CD8-positive, alpha-beta memory T cell (primary cell): Measurements from ENCODE around the gene NFATC2. TPM values are rescaled to one million over a fixed set of nuclear protein-coding genes. Genes with fewer than 3 reads are reported as not detected.

Experiments
- CTCF ChIA-PET: fragments of 350-600 bp; sonication (Branson Sonifier 250); formaldehyde crosslinking; loops from one replicate; lab custom pipeline; 2021; ENCODE audit warnings: antibody characterized with exemption; lab: Charles Lee
- POLR2A ChIA-PET: fragments of 350-600 bp; sonication (Branson Sonifier 250); formaldehyde crosslinking; loops from one replicate; lab custom pipeline; 2021; ENCODE audit warnings: antibody characterized with exemption; lab: Charles Lee
- DNase-seq, 5 donors: peaks; one replicate each; pipeline versions ENCODE4 v3.0.0 to v3.0.0-alpha.2; 2020 to 2022; ENCODE audit warnings: mixed read lengths in 1 of 5
- H3K27ac ChIP-seq: one replicate; pipeline ENCODE4 v1.7.0; 2013; ENCODE audit warnings: low read depth, mild to moderate bottlenecking, low read length, moderate library complexity
- H3K27me3 ChIP-seq: 2 replicates; pipeline ENCODE4 v1.7.0; 2013; ENCODE audit warnings: low read length, mild to moderate bottlenecking; ENCODE audit not compliant: insufficient read depth, poor library complexity, severe bottlenecking
- H3K36me3 ChIP-seq: 2 replicates; pipeline ENCODE4 v1.7.0; 2013; ENCODE audit warnings: mild to moderate bottlenecking, low read length, moderate library complexity; ENCODE audit not compliant: insufficient read depth
- H3K4me1 ChIP-seq: 2 replicates; pipeline ENCODE4 v1.7.0; 2013; ENCODE audit warnings: mild to moderate bottlenecking, low read length, moderate library complexity; ENCODE audit not compliant: insufficient read depth
- H3K4me3 ChIP-seq: 2 replicates; pipeline ENCODE4 v1.7.0; 2013; ENCODE audit warnings: mild to moderate bottlenecking, low read length
- H3K9me3 ChIP-seq: 2 replicates; pipeline ENCODE4 v1.7.0; 2013; ENCODE audit warnings: mild to moderate bottlenecking, low read length
- H3K27ac Mint-ChIP-seq, 8 donors: one replicate each; pipeline ENCODE4 v1.8.0; 2020 to 2021; ENCODE audit warnings: mixed read lengths in 8 of 8, mild to moderate bottlenecking in 6 of 8, inconsistent platforms in 3 of 8, moderate library complexity in 3 of 8
- H3K27me3 Mint-ChIP-seq, 2 donors: one replicate each; pipeline ENCODE4 v1.8.0; 2020 to 2021; ENCODE audit warnings: mixed read lengths in 2 of 2, mild to moderate bottlenecking in 1 of 2, moderate library complexity in 1 of 2
- H3K36me3 Mint-ChIP-seq, 3 donors: one replicate each; pipeline ENCODE4 v1.8.0; 2020 to 2021; ENCODE audit warnings: mixed read lengths in 3 of 3, inconsistent platforms in 1 of 3, mild to moderate bottlenecking in 1 of 3
- H3K4me1 Mint-ChIP-seq, 3 donors: one replicate each; pipeline ENCODE4 v1.8.0; 2020 to 2021; ENCODE audit warnings: mixed read lengths in 3 of 3, inconsistent platforms in 1 of 3, mild to moderate bottlenecking in 1 of 3
- H3K4me3 Mint-ChIP-seq, 7 donors: one replicate each; pipeline ENCODE4 v1.8.0; 2020 to 2021; ENCODE audit warnings: mixed read lengths in 7 of 7, mild to moderate bottlenecking in 6 of 7, moderate library complexity in 4 of 7, inconsistent platforms in 2 of 7
- H3K9me3 Mint-ChIP-seq, 5 donors: one replicate each; pipeline ENCODE4 v1.8.0; 2020 to 2022; ENCODE audit warnings: mixed read lengths in 5 of 5, mild to moderate bottlenecking in 3 of 5, moderate library complexity in 2 of 5, inconsistent platforms in 1 of 5
- polyA plus RNA-seq: library from polyadenylated mRNA; unstranded; fragments of 300-500 nt; fragmentation: Illumina TruSeq; gene quantifications from one replicate; pipeline ENCODE4 v1.2.3, GENCODE V29; 2021
- total RNA-seq, 2 experiments: library from RNA; stranded (reverse); gene quantifications; one replicate each; pipeline ENCODE4 v1.2.3, GENCODE V29; 2021

NFATC2 gene
- total and polyA plus RNA-seq, 3 experiments from 2014 or later = 52.1 to 64.4 (median 63.0) TPM

DNA sequence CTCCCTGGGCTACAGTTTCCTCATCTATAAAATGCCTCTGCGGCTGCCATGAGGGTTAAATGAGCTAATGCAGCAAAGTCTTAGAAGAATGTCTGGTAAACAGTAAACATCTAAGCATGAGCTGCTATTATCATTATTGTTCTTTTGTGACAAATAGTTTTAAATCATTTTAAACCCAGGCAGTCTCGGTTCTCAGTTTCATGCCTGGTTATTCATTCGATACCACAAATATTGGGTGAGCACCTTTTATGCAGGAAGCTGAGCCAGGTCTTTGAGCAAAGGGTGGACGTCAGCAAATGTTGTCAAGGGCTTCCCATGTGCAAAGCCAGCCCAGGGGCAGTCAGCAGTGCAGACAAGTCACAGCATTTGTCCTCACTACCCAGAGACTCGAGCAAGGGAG is 128.7 kb downstream of the NFATC2 start:
- Mint-ChIP-seq H3K36me3 (peaks cover 9 to 50% (median 11%) of the 10 kb centered on the region in 3 donors), H3K4me3 (peak overlapping the region in 6 of 7 donors; percentile 52 to 75 (median 69)), H3K27ac (peak overlapping the region; percentile 87 to 100 (median 97)), H3K9me3 (no peaks in the 10 kb centered on the region), H3K4me1 (peaks cover 81 to 98% (median 92%) of the 10 kb centered on the region in 3 donors), H3K27me3 (no peaks in the 10 kb centered on the region)
- CTCF ChIA-PET = interaction anchor here (0.7 to 1.1 kb wide), 3 partner anchors 10 to 13 kb away, joined by 3 to 6 read pairs (median 4); no protein-coding TSS in a partner anchor
- peaks cover 90% of the 10 kb centered on the region for H3K4me1 ChIP-seq
- DNase-seq = peak in 1 of 5 donors; percentile 71
- no peaks in the 10 kb centered on the region for H3K9me3 ChIP-seq
- peaks cover 14% of the 10 kb centered on the region for H3K36me3 ChIP-seq
- no peak overlapping the region for H3K27ac ChIP-seq
- POLR2A ChIA-PET = interaction anchor here (1.4 to 3.0 kb wide), 4 partner anchors 9 to 28 kb away, joined by 5 to 17 read pairs (median 8); no protein-coding TSS in a partner anchor
- no peaks in the 10 kb centered on the region for H3K27me3 ChIP-seq
- no peak overlapping the region for H3K4me3 ChIP-seq

DNA sequence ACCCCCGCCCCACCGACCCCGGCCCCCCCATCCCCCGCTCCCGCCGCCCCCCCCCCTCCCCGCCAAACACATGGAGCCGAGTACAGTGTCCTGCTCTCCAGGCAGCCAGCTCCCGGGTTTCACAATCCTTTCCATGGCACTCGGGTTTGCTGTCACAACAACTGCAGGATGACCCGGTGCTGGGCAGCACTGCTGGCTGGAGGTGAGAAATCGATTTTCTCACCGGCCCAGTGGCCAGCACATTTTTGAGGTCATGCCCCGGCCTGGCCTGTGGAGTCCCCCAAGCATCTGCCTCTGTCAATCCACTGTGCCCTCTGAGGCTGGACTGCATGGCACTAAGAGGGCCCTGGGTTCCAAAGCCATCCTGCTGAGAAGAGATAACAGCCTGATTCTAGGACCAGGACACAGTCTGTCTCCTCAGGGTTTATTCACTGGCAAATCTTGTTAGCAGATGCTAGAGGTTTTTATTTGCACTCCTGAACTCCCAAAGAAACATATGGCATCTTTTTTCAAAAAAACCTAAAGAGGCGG is 129.5 kb downstream of the NFATC2 start:
- POLR2A ChIA-PET = interaction anchor here (2.1 to 3.0 kb wide), 2 partner anchors 9 to 10 kb away, joined by 9 to 17 read pairs; no protein-coding TSS in a partner anchor
- peaks cover 81 to 97% (median 91%) of the 10 kb centered on the region in 3 donors for H3K4me1 Mint-ChIP-seq
- no peak for DNase-seq

DNA sequence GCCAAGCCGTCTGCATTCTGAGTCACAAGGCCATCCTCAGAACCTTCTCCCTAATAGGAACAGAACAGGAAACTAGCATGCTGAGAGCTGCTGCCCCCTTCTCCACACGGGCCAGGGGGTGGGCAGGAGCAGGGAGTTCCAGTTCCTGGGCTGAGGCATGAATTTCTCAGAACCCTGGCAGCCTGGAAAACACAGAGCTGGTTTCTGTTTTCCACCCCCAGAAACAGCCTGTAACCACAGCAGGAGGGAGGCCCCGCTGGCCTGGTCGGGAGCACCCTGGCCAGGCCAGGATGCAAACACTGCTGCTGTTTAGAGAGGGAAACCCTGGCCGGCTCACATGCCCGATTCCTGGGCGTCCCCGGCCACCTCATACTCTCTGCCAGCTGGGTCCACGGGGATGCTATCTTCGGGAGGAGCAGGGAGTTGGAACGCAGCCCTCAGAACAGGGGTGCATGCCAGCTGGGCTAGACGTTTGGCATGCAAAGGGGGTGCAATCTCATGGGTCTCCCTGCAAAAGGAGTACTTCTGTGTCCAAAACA is 130.1 kb downstream of the NFATC2 start:
- H3K36me3 ChIP-seq = peaks cover 17% of the 10 kb centered on the region
- H3K36me3 Mint-ChIP-seq = peaks cover 12 to 58% (median 15%) of the 10 kb centered on the region in 3 donors

More for the DNA sequence above, 129.5 kb downstream of the NFATC2 start:
- peak overlapping the region in 4 of 7 donors; percentile 7 to 54 (median 41) for H3K4me3 Mint-ChIP-seq
- H3K36me3 Mint-ChIP-seq = peaks cover 12 to 52% (median 15%) of the 10 kb centered on the region in 3 donors
- H3K36me3 ChIP-seq = peaks cover 14% of the 10 kb centered on the region
- peaks cover 88% of the 10 kb centered on the region for H3K4me1 ChIP-seq
- no peaks in the 10 kb centered on the region for H3K9me3 ChIP-seq
- H3K4me3 ChIP-seq = no peak overlapping the region
- no peak overlapping the region for H3K27ac ChIP-seq
- H3K27ac Mint-ChIP-seq = peak overlapping the region; percentile 71 to 100 (median 90)
- H3K9me3 Mint-ChIP-seq = no peaks in the 10 kb centered on the region
- H3K27me3 ChIP-seq = no peaks in the 10 kb centered on the region
- CTCF ChIA-PET = interaction anchor here (1.1 to 2.1 kb wide), 2 partner anchors 11 to 27 kb away, joined by 6 to 11 read pairs; no protein-coding TSS in a partner anchor
- H3K27me3 Mint-ChIP-seq = no peaks in the 10 kb centered on the region

DNA sequence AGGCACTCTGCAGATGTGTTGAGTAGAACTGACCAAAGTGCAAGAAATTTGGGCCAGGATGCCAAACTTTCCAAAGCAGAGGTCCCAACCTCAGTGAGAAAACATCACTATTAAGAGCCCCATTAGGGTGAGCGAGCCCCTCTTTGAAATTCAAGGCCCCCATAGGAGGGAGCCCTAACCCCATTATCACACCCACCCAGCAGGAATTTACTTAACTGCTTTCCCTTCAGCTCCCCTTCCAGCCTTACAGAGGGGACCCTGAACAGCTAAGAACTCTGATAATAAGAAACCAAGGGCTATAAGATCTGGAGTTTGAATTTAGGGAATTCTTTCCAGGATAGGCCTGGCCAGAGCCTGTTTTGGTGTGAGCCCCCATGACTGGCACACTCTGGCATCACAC is 130.6 kb downstream of the NFATC2 start:
- Histone ChIP-seq H3K36me3 (peaks cover 17% of the 10 kb centered on the region), H3K27ac (no peak overlapping the region), H3K4me1 (peaks cover 81% of the 10 kb centered on the region), H3K9me3 (no peaks in the 10 kb centered on the region), H3K27me3 (no peaks in the 10 kb centered on the region), H3K4me3 (no peak overlapping the region)
- Mint-ChIP-seq H3K4me3 (peak overlapping the region in 5 of 7 donors; percentile 15 to 68 (median 34)), H3K27ac (peak overlapping the region; percentile 79 to 100 (median 92)), H3K27me3 (no peaks in the 10 kb centered on the region), H3K36me3 (peaks cover 15 to 61% (median 20%) of the 10 kb centered on the region in 3 donors), H3K9me3 (no peaks in the 10 kb centered on the region), H3K4me1 (peaks cover 78 to 97% (median 91%) of the 10 kb centered on the region in 3 donors)
- CTCF ChIA-PET = interaction anchor here (0.6 to 2.1 kb wide), 6 partner anchors 12 to 130 kb away, joined by 3 to 11 read pairs (median 4); no protein-coding TSS in a partner anchor
- DNase-seq = no peak
- POLR2A ChIA-PET = interaction anchor here (0.5 to 3.0 kb wide), 2 partner anchors 11 to 132 kb away, joined by 5 to 9 read pairs; no protein-coding TSS in a partner anchor

More for the DNA sequence above, 130.1 kb downstream of the NFATC2 start:
- no peak overlapping the region for H3K27ac ChIP-seq
- POLR2A ChIA-PET = interaction anchor here (0.5 to 3.0 kb wide), 2 partner anchors 11 to 131 kb away, joined by 5 to 9 read pairs; no protein-coding TSS in a partner anchor
- no peak for DNase-seq
- H3K27ac Mint-ChIP-seq = peak overlapping the region; percentile 79 to 100 (median 92)
- H3K27me3 Mint-ChIP-seq = no peaks in the 10 kb centered on the region
- H3K27me3 ChIP-seq = no peaks in the 10 kb centered on the region
- peaks cover 81% of the 10 kb centered on the region for H3K4me1 ChIP-seq
- no peak overlapping the region for H3K4me3 ChIP-seq
- no peaks in the 10 kb centered on the region for H3K9me3 ChIP-seq
- H3K4me1 Mint-ChIP-seq = peaks cover 78 to 97% (median 91%) of the 10 kb centered on the region in 3 donors
- peak overlapping the region in 6 of 7 donors; percentile 15 to 63 (median 40) for H3K4me3 Mint-ChIP-seq
- H3K9me3 Mint-ChIP-seq = no peaks in the 10 kb centered on the region
- CTCF ChIA-PET = interaction anchor here (0.6 to 2.1 kb wide), 5 partner anchors 26 to 129 kb away, joined by 3 to 11 read pairs (median 4); no protein-coding TSS in a partner anchor

DNA sequence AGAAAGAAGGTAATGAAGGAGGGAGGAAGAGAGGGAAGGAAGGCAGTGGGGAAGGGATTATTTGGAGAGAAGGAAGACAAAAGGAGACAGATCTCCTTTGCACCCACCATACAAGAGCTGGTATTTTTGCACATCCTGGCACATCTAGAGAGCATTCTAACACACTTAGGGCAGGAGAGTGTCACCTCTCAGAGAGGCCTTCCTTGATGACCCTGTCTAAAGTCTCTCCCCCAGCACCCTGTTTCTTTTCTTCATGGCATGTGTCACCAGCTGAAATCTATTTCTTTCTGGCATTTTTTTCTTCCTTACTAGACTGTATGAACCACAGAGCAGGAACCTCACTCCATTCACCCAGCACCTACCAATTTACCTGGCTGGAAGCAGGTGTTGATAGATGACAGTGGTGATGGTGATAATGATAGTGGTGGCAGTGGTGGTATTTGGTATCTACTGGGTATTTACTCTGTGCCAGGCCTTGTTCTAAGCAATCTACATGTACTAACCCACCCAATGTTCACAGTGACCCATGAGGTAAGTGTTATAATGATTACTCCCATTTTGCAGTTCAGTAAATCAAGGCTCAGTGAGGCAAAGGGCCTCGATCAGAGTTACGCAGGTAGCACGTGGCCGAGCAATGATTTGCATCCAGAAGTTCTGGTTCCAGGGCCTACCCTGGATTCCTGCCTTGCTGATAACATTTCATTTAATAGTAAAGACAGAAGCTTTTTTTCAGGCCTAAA is 131.8 kb downstream of the NFATC2 start:
- ChIA-PET POLR2A (interaction anchor here (0.6 to 1.2 kb wide), 5 partner anchors 10 to 35 kb away, joined by 3 to 8 read pairs (median 3); no protein-coding TSS in a partner anchor), CTCF (interaction anchor here (1.1 to 2.1 kb wide), 3 partner anchors 11 to 25 kb away, joined by 4 to 11 read pairs (median 6); no protein-coding TSS in a partner anchor)
- Histone ChIP-seq H3K36me3 (peaks cover 17% of the 10 kb centered on the region), H3K4me3 (no peak overlapping the region), H3K4me1 (peaks cover 81% of the 10 kb centered on the region), H3K9me3 (no peaks in the 10 kb centered on the region), H3K27me3 (no peaks in the 10 kb centered on the region), H3K27ac (no peak overlapping the region)
- peak overlapping the region; percentile 85 to 100 (median 92) for H3K27ac Mint-ChIP-seq
- no peaks in the 10 kb centered on the region for H3K9me3 Mint-ChIP-seq
- peaks cover 78 to 97% (median 91%) of the 10 kb centered on the region in 3 donors for H3K4me1 Mint-ChIP-seq
- peaks cover 16 to 67% (median 20%) of the 10 kb centered on the region in 3 donors for H3K36me3 Mint-ChIP-seq
- no peaks in the 10 kb centered on the region for H3K27me3 Mint-ChIP-seq
- peak overlapping the region; percentile 1 to 67 (median 48) for H3K4me3 Mint-ChIP-seq
- no peak for DNase-seq

DNA sequence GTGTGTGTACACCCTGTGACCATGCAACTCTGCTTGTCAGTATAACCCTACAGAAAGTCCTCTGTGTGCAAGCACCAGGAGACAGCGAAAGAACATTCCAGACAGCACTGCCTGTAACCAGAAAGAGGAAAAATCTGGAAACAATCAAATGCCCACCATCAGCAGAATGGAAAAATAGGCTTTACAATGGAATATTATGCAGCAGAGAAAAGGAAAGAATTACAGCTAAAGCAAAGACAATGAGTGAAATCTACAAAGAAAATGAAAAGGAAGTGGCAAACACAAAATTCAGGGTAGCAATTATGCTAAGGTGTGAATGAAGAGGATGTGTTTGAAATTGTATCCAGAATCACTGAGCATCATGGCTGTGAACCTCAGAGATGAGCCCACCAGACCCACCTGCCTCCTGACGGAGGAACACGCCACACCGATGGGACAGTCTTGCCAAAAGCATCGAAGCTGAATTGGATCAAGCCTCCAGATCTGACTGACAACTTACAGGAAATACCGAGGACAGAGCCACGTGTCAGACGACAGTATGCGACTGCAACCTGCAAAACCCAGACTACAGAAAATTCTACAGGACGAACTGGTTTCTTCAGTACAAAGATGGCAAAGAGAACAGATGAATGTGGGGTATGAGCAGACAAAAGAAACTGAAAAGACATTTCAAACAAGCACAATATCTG is 133.2 kb downstream of the NFATC2 start:
- Histone ChIP-seq H3K9me3 (no peaks in the 10 kb centered on the region), H3K36me3 (peaks cover 13% of the 10 kb centered on the region), H3K27ac (peak overlapping the region; percentile 26), H3K4me1 (peaks cover 81% of the 10 kb centered on the region), H3K4me3 (no peak overlapping the region), H3K27me3 (no peaks in the 10 kb centered on the region)
- peak in 2 of 5 donors; percentile 53 to 67 for DNase-seq
- no peaks in the 10 kb centered on the region for H3K27me3 Mint-ChIP-seq
- ChIA-PET CTCF (interaction anchor here (1.9 to 5.9 kb wide), 2 partner anchors 8 to 23 kb away, joined by 6 to 32 read pairs; no protein-coding TSS in a partner anchor), POLR2A (no interaction called here)
- peaks cover 25 to 75% (median 26%) of the 10 kb centered on the region in 3 donors for H3K36me3 Mint-ChIP-seq
- peak overlapping the region; percentile 25 to 64 (median 49) for H3K4me3 Mint-ChIP-seq
- H3K9me3 Mint-ChIP-seq = no peaks in the 10 kb centered on the region
- peaks cover 80 to 97% (median 91%) of the 10 kb centered on the region in 3 donors for H3K4me1 Mint-ChIP-seq
- peak overlapping the region; percentile 84 to 100 (median 96) for H3K27ac Mint-ChIP-seq
